Activated CD8-positive, alpha-beta T cell treated with anti-CD3 and anti-CD28 coated beads for 36 hours (primary cell): ENCODE results near the gene PIGP. TPM values are rescaled to one million over a fixed set of nuclear protein-coding genes. Genes with fewer than 3 reads are reported as not detected.

ENCODE experiments used
- ATAC-seq: fragments of 200-7000 bp; cut with Tn5 transposase; one replicate; pipeline ENCODE4 v1.10.0; 2021; ENCODE audit warnings: mild to moderate bottlenecking, moderate library complexity
- CTCF ChIA-PET: fragments of 350-600 bp; sonication (Branson Sonifier 250); formaldehyde crosslinking; loops from one replicate; lab custom pipeline; 2021; ENCODE audit warnings: antibody characterized with exemption; lab: Charles Lee
- POLR2A ChIA-PET: fragments of 350-600 bp; sonication (Branson Sonifier 250); formaldehyde crosslinking; loops from one replicate; lab custom pipeline; 2021; ENCODE audit warnings: antibody characterized with exemption; lab: Charles Lee
- DNase-seq: peaks from one replicate; pipeline ENCODE4 v3.0.0-alpha.2; 2020
- H3K27ac Mint-ChIP-seq: one replicate; pipeline ENCODE4 v1.8.0; 2021; ENCODE audit warnings: mild to moderate bottlenecking, mixed read lengths
- H3K27me3 Mint-ChIP-seq: one replicate; pipeline ENCODE4 v1.8.0; 2021; ENCODE audit warnings: mixed read lengths
- H3K36me3 Mint-ChIP-seq: one replicate; pipeline ENCODE4 v1.8.0; 2021; ENCODE audit warnings: low read depth, mixed read lengths
- H3K4me1 Mint-ChIP-seq: one replicate; pipeline ENCODE4 v1.8.0; 2021; ENCODE audit warnings: low read depth, mixed read lengths
- H3K4me3 Mint-ChIP-seq: one replicate; pipeline ENCODE4 v1.8.0; 2021; ENCODE audit warnings: mild to moderate bottlenecking, moderate library complexity, mixed read lengths
- H3K9me3 Mint-ChIP-seq: one replicate; pipeline ENCODE4 v1.8.0; 2021; ENCODE audit warnings: mixed read lengths
- CTCF ChIP-seq: fragments of 200-600 bp; IDR thresholded peaks from one replicate; pipeline ENCODE4 v1.8.0; 2022; ENCODE audit warnings: antibody characterized with exemption, mild to moderate bottlenecking
- intact Hi-C: fragments of 100-400 bp; cut with micrococcal nuclease; formaldehyde crosslinking; loops from one replicate; pipeline ENCODE4 v1.10.0; 2022
- total RNA-seq, 2 experiments: library from RNA; stranded (reverse); gene quantifications; one replicate each; pipeline ENCODE4 v1.2.3, GENCODE V29; 2021

The PIGP gene
- total RNA-seq, 2 experiments from 2014 or later, result 23.4 to 24.3 TPM

GRCh38 chr21:37045556-37045955 is 27.3 kb downstream of the PIGP start:
- ChIA-PET CTCF (interaction anchor here (0.6 kb wide), 1 partner anchor 35 kb away, joined by 3 read pairs; no protein-coding TSS in a partner anchor), POLR2A (interaction anchor here (0.8 to 1.1 kb wide), 2 partner anchors 15 to 23 kb away, joined by 3 to 4 read pairs; no protein-coding TSS in a partner anchor)
- intact Hi-C loops, result no loop called here
- TF ChIP-seq CTCF, result no peak
- Mint-ChIP-seq H3K27me3 (peaks cover 1% of the 10 kb centered on the region), H3K36me3 (no peaks in the 10 kb centered on the region), H3K4me3 (no peak overlapping the region), H3K27ac (no peak overlapping the region), H3K9me3 (no peaks in the 10 kb centered on the region), H3K4me1 (peaks cover 12% of the 10 kb centered on the region)
- ATAC-seq (no peak), DNase-seq (no peak)

GRCh38 chr21:37045149-37045548 is 27.7 kb downstream of the PIGP start:
- Mint-ChIP-seq H3K27me3 (peaks cover 1% of the 10 kb centered on the region), H3K4me1 (peaks cover 12% of the 10 kb centered on the region), H3K9me3 (no peaks in the 10 kb centered on the region), H3K36me3 (no peaks in the 10 kb centered on the region), H3K27ac (no peak overlapping the region), H3K4me3 (no peak overlapping the region)
- CTCF ChIA-PET, result no interaction called here
- DNase-seq, result peak; percentile 12
- intact Hi-C loops, result no loop called here
- ATAC-seq, result peak; percentile 20
- no peak for TF ChIP-seq CTCF
- POLR2A ChIA-PET, result interaction anchor here (0.8 to 1.1 kb wide), 2 partner anchors 15 to 22 kb away, joined by 3 to 4 read pairs; no protein-coding TSS in a partner anchor

GRCh38 chr21:37044643-37045042 is 28.2 kb downstream of the PIGP start:
- CTCF ChIA-PET, result no interaction called here

GRCh38 chr21:37043818-37044217 is 29.1 kb downstream of the PIGP start:
- Mint-ChIP-seq H3K27me3 (no peaks in the 10 kb centered on the region), H3K4me3 (no peak overlapping the region), H3K9me3 (no peaks in the 10 kb centered on the region), H3K27ac (no peak overlapping the region), H3K4me1 (peaks cover 12% of the 10 kb centered on the region), H3K36me3 (no peaks in the 10 kb centered on the region)
- ChIA-PET POLR2A (interaction anchor here (0.6 kb wide), 1 partner anchor 32 kb away, joined by 3 read pairs; no protein-coding TSS in a partner anchor), CTCF (no interaction called here)
- DNase-seq (no peak), ATAC-seq (no peak)
- no peak for TF ChIP-seq CTCF
- intact Hi-C loops, result no loop called here

More at GRCh38 chr21:37044643-37045042, 28.2 kb downstream of the PIGP start:
- Mint-ChIP-seq H3K27me3 (no peaks in the 10 kb centered on the region), H3K9me3 (no peaks in the 10 kb centered on the region), H3K4me1 (peaks cover 12% of the 10 kb centered on the region), H3K27ac (no peak overlapping the region), H3K4me3 (no peak overlapping the region), H3K36me3 (no peaks in the 10 kb centered on the region)
- intact Hi-C loops, result no loop called here
- DNase-seq (no peak), ATAC-seq (no peak)
- POLR2A ChIA-PET, result no interaction called here
- no peak for TF ChIP-seq CTCF

- Mint-ChIP-seq H3K27me3 (no peaks in the 10 kb centered on the region), H3K9me3 (no peaks in the 10 kb centered on the region), H3K36me3 (no peaks in the 10 kb centered on the region), H3K27ac (no peak overlapping the region), H3K4me3 (no peak overlapping the region), H3K4me1 (peaks cover 12% of the 10 kb centered on the region)
- ATAC-seq (no peak), DNase-seq (no peak)
- POLR2A ChIA-PET, result no interaction called here
- intact Hi-C loops, result no loop called here
- CTCF ChIA-PET, result interaction anchor here (0.9 kb wide), 1 partner anchor 35 kb away, joined by 3 read pairs; the partner anchor contains the start of gene RIPPLY3
- no peak for TF ChIP-seq CTCF
These were observed 31.1 kb downstream of the PIGP start for GRCh38 chr21:37041706-37042271.
